K562 (cell line): ENCODE measurements around the gene MYOM3. TPM values are rescaled to one million over a fixed set of nuclear protein-coding genes. Genes with fewer than 3 reads are reported as not detected.

Experiments used
- ATAC-seq: fragments of 200-7000 bp; cut with Tn5 transposase; 3 replicates; pipeline ENCODE4 v1.9.1; 2020; ENCODE audit warnings: moderate library complexity
- BruUV-seq: library from RNA; stranded (reverse); fragments of 400-500 nt; replicated peaks from 2 replicates; lab custom pipeline; 2021; lab: Mats Ljungman, UMichigan
- CTCF ChIA-PET: fragments of 300-600 bp; formaldehyde crosslinking; extraction: SDS; loops from one replicate; lab custom pipeline; 2021; ENCODE audit warnings: low intra/inter-chr PET ratio; lab: Yijun Ruan, JAX
- POLR2A ChIA-PET: fragments of 300-600, 350-650 bp; sonication (Branson Sonifier 250); formaldehyde crosslinking; extraction: SDS; loops from one replicate; lab custom pipeline; 2021; ENCODE audit warnings: antibody characterized with exemption, inconsistent platforms; lab: Yijun Ruan, JAX
- DNase-seq, 4 experiments: peaks; one replicate each; pipeline versions ENCODE4 v3.0.0 to v3.0.0-alpha.2; 2011 to 2018; ENCODE audit warnings: low spot score in 3 of 4, mixed read lengths in 3 of 4; ENCODE audit errors: extremely low read depth in 1 of 4
- FAIRE-seq: peaks from 2 replicates; lab custom pipeline; 2011; peaks lifted over from hg19 to GRCh38; lab: Jason Lieb, UNC
- H2AFZ ChIP-seq: 2 replicates; pipeline ENCODE4 v1.6.0; 2011; ENCODE audit warnings: low read depth, low read length, control low read depth, inconsistent platforms
- H3K27ac ChIP-seq: fragments of 200-600 bp; 3 replicates; pipeline ENCODE4 v1.8.0; 2011; ENCODE audit warnings: low read depth, mild to moderate bottlenecking, control low read depth, inconsistent platforms, low read length, moderate library complexity, mixed read lengths; ENCODE audit errors: extremely low read depth
- H3K27me3 ChIP-seq, 2 experiments: fragments of 300-600 bp in 1 of 2; 2 replicates in 1 of 2; 3 replicates in 1 of 2; pipeline versions ENCODE4 v1.6.0 to v1.8.0; 2011; ENCODE audit warnings: inconsistent platforms in 2 of 2, low read length in 2 of 2, mild to moderate bottlenecking in 1 of 2, mixed read lengths in 1 of 2, moderate library complexity in 1 of 2; ENCODE audit not compliant: control insufficient read depth in 2 of 2, insufficient read depth in 2 of 2
- H3K36me3 ChIP-seq: fragments of 300-600 bp; 3 replicates; pipeline ENCODE4 v1.8.0; 2011; ENCODE audit warnings: mild to moderate bottlenecking, low read length, inconsistent platforms; ENCODE audit not compliant: control insufficient read depth, insufficient read depth
- H3K4me1 ChIP-seq, 2 experiments: fragments of 200-600 bp in 1 of 2; replicated peaks in 1 of 2; 2 replicates in 1 of 2; 3 replicates in 1 of 2; pipeline versions ENCODE4 v1.5.1 to v1.8.0; 2011; ENCODE audit warnings: inconsistent platforms in 2 of 2, low read length in 2 of 2, mild to moderate bottlenecking in 1 of 2, mixed read lengths in 1 of 2, moderate library complexity in 1 of 2; ENCODE audit not compliant: control insufficient read depth in 2 of 2, insufficient read depth in 2 of 2
- H3K4me2 ChIP-seq: 2 replicates; pipeline ENCODE4 v1.6.1; 2011; ENCODE audit warnings: low read length, control low read depth, inconsistent platforms, mixed read lengths; ENCODE audit not compliant: insufficient read depth
- H3K4me3 ChIP-seq: fragments of 200-600 bp; sonication (generic), shearing (Covaris generic); 2 replicates; pipeline ENCODE4 v1.5.1; 2016; ENCODE audit warnings: control low read depth, inconsistent platforms
- H3K79me2 ChIP-seq: fragments of 200-600 bp; 3 replicates; pipeline ENCODE4 v1.8.0; 2011; ENCODE audit warnings: low read length, inconsistent platforms; ENCODE audit not compliant: control insufficient read depth, insufficient read depth
- H3K9ac ChIP-seq, 2 experiments: 2 replicates each; pipeline versions ENCODE4 v1.6.0 to v1.6.1; 2011; ENCODE audit warnings: low read depth in 2 of 2, low read length in 2 of 2, control low read depth in 1 of 2, inconsistent platforms in 1 of 2, mild to moderate bottlenecking in 1 of 2, mixed read lengths in 1 of 2; ENCODE audit not compliant: insufficient read depth in 1 of 2
- H3K9me1 ChIP-seq: one replicate; pipeline ENCODE4 v1.6.0; 2011; ENCODE audit warnings: inconsistent platforms, mild to moderate bottlenecking, low read length, moderate library complexity; ENCODE audit not compliant: control insufficient read depth, insufficient read depth
- H3K9me3 ChIP-seq: replicated peaks from 2 replicates; pipeline ENCODE4 v1.5.1; 2011; ENCODE audit warnings: low read depth, low read length, inconsistent platforms; ENCODE audit not compliant: control insufficient read depth, insufficient read depth
- H4K20me1 ChIP-seq: replicated peaks from 2 replicates; pipeline ENCODE4 v1.6.1; 2011; ENCODE audit warnings: low read length, inconsistent platforms, mixed read lengths; ENCODE audit not compliant: control insufficient read depth, insufficient read depth
- E2F4 ChIP-seq: sonication (generic); formaldehyde crosslinking; IDR thresholded peaks from 2 replicates; pipeline ENCODE4 v1.8.0; 2022; ENCODE audit warnings: mild to moderate bottlenecking, low read depth, missing genetic modification reagents
- ELF1 ChIP-seq: fragments of 200-800 bp; sonication (Bioruptor generic); IDR thresholded peaks from 2 replicates; pipeline ENCODE4 v1.6.1; 2016; ENCODE audit warnings: missing genetic modification characterization, missing compliant biosample characterization
- ETV6 ChIP-seq, 3 experiments: fragments of 150-350 bp in 1 of 3; sonication (generic) in 1 of 3; formaldehyde crosslinking in 1 of 3; IDR thresholded peaks; 2 replicates each; pipeline versions ENCODE4 v1.6.1 to v1.8.0; 2014 to 2022; ENCODE audit warnings: borderline replicate concordance in 2 of 3, low read depth in 2 of 3, antibody characterized with exemption in 1 of 3, low read length in 1 of 3, mild to moderate bottlenecking in 1 of 3, missing genetic modification reagents in 1 of 3
- MEF2A ChIP-seq: IDR thresholded peaks from 2 replicates; pipeline ENCODE4 v1.6.1; 2011; ENCODE audit warnings: low read depth, mild to moderate bottlenecking, low read length, moderate library complexity; ENCODE audit not compliant: control insufficient read depth
- MLLT1 ChIP-seq, 2 experiments: fragments of 450-650 bp; IDR thresholded peaks; 2 replicates each; pipeline ENCODE4 v1.6.1; 2016
- PATZ1 ChIP-seq: fragments of 250-450 bp; sonication (Bioruptor Pico); IDR thresholded peaks from 2 replicates; pipeline ENCODE4 v1.5.0; 2020; ENCODE audit warnings: mild to moderate bottlenecking, borderline replicate concordance
- POU5F1 ChIP-seq: fragments of 150-350 bp; IDR thresholded peaks from 2 replicates; pipeline ENCODE4 v1.6.1; 2014; ENCODE audit warnings: borderline replicate concordance, low read length, low read depth, mild to moderate bottlenecking; ENCODE audit not compliant: partially characterized antibody
- RFX5 ChIP-seq: IDR thresholded peaks from 2 replicates; pipeline ENCODE4 v1.6.1; 2011; ENCODE audit warnings: low read depth, mild to moderate bottlenecking, improper control_type of control experiment, low read length
- ZKSCAN1 ChIP-seq: fragments of 150-350 bp; IDR thresholded peaks from 2 replicates; pipeline ENCODE4 v1.6.1; 2016; ENCODE audit warnings: low read depth, low read length
- ZNF398 ChIP-seq: fragments of 250-450 bp; sonication (Bioruptor Pico); IDR thresholded peaks from 2 replicates; pipeline ENCODE4 v1.8.0; 2021; ENCODE audit warnings: moderate library complexity, mild to moderate bottlenecking, inconsistent platforms
- WGBS: fragments of 100-300 bp; shearing (Covaris generic); methylation state at CpG from one replicate; pipeline ENCODE4 v1.1.6; 2016; ENCODE audit warnings: low coverage, mixed read lengths; ENCODE audit not compliant: insufficient coverage; ENCODE audit errors: missing lambda C conversion rate; 5-methylcytosine and 5-hydroxymethylcytosine counted together
- in situ Hi-C: fragments of 300-500 bp; cut with MboI; formaldehyde crosslinking; loops from 4 replicates; pipeline ENCODE4 v1.15.0; 2018; ENCODE audit warnings: inconsistent platforms, mixed read lengths
- intact Hi-C: fragments of 100-400 bp; cut with micrococcal nuclease; formaldehyde crosslinking; loops from 2 replicates; pipeline ENCODE4 v1.14.2; 2022
- polyA plus RNA-seq, 8 experiments: library from polyadenylated mRNA; depleted of rRNA in 4 of 8; stranded (reverse) in 5 of 8; unstranded in 3 of 8; fragments of >200 nt; fragmentation: Nextera tagmentation in 2 of 8; fragmentation: Illumina TruSeq in 1 of 8; extraction: Ambion mirVana in 2 of 8; extraction: Trizol in 1 of 8; gene quantifications; 2 replicates each; pipeline versions ENCODE4 v1.2.1 to v1.2.3, GENCODE V29; 2011 to 2014; ENCODE audit warnings: inconsistent platforms in 1 of 8, missing spikeins in 1 of 8
- total RNA-seq, 7 experiments: library from RNA; depleted of rRNA in 6 of 7; stranded (reverse); fragments of >200 nt in 6 of 7; fragmentation: Illumina TruSeq in 2 of 7; extraction: Trizol in 2 of 7; gene quantifications; 2 replicates each; pipeline versions ENCODE4 v1.2.1 to v1.2.3, GENCODE V29; 2011 to 2021; ENCODE audit warnings: low replicate concordance in 1 of 7

MYOM3 gene
- total and polyA plus RNA-seq, 9 of the 15 experiments (the other 6 are each of a cell fraction or from before 2014, with no cell fraction given), result 0.01 TPM; not detected in 8

GRCh38 chr1:24113641-24114033 lies 1.7 kb upstream of the MYOM3 start:
- intact Hi-C loops, result loop anchor here (5.0 kb wide), 1 partner anchor 166 kb away; no protein-coding TSS in a partner anchor
- Histone ChIP-seq H3K4me2 (no peak overlapping the region), H3K27ac (no peak overlapping the region), H3K79me2 (no peaks in the 10 kb centered on the region), H4K20me1 (peaks cover 16% of the 10 kb centered on the region)
- TF ChIP-seq E2F4 (CRISPR knock-in tag) (no peak), ZKSCAN1 (no peak), MLLT1 (IDR thresholded peaks at IDR 0.05) (no peak), RFX5 (no peak), PATZ1 (CRISPR knock-in tag) (no peak), ETV6 (IDR thresholded peaks at IDR 0.05; ENCODE audit: borderline replicate concordance in 1 of 2, low read depth in 2 of 2, low read length in 1 of 2) (no peak), ETV6 (CRISPR knock-in tag; IDR thresholded peaks at IDR 0.05; ENCODE audit: borderline replicate concordance) (no peak), ELF1 (tag) (no peak), ZNF398 (CRISPR knock-in tag) (no peak), POU5F1 (no peak), MEF2A (no peak)
- TF ChIP-seq, all 486 proteins: peak for 0
- ATAC-seq, result no peak
- FAIRE-seq, result no peak
- Histone ChIP-seq H3K4me1 (peaks cover 0 to 10% of the 10 kb centered on the region in 2 experiments; a peak in 3 of 5 replicates), H3K27me3 (peaks cover 58 to 91% of the 10 kb centered on the region in 2 experiments), H3K9me1 (no peaks in the 10 kb centered on the region), H3K9ac (no peak overlapping the region), H2AFZ (no peak overlapping the region), H3K9me3 (no peaks in the 10 kb centered on the region), H3K4me3 (no peak overlapping the region), H3K36me3 (no peaks in the 10 kb centered on the region)
- WGBS, result 0% methylated on average over 6 of the region's 6 CpGs
- no peak for DNase-seq
- ChIA-PET POLR2A (interaction anchor here (1.2 kb wide), 1 partner anchor 312 kb away, joined by 3 read pairs; no protein-coding TSS in a partner anchor), CTCF (interaction anchor here (0.6 kb wide), 1 partner anchor 342 kb away, joined by 8 read pairs; no protein-coding TSS in a partner anchor)
- BruUV-seq, result no TSS peak
- in situ Hi-C loops, result no loop called here
